IMR-90 (cell line): Measurements from ENCODE around the gene PYY. TPM values are rescaled to one million over a fixed set of nuclear protein-coding genes. Genes with fewer than 3 reads are reported as not detected.
A peak's percentile ranks its signal among the peaks of the same experiment; 100 is the strongest.

Source experiments
- ATAC-seq: fragments of 200-7000 bp; cut with Tn5 transposase; 2 replicates; pipeline ENCODE4 v1.9.1; 2020; ENCODE audit warnings: low read depth, mild to moderate bottlenecking, moderate library complexity
- BruUV-seq: library from RNA; stranded (reverse); fragments of 400-500 nt; replicated peaks from 2 replicates; lab custom pipeline; 2021; lab: Mats Ljungman, UMichigan
- CTCF ChIA-PET: fragments of 300-600 bp; formaldehyde crosslinking; extraction: SDS; loops from one replicate; lab custom pipeline; 2021; ENCODE audit warnings: antibody characterized with exemption; lab: Yijun Ruan, JAX
- POLR2A ChIA-PET: fragments of 300-600 bp; sonication (Branson Sonifier 250); formaldehyde crosslinking; loops from one replicate; lab custom pipeline; 2022; ENCODE audit warnings: antibody characterized with exemption; ENCODE audit not compliant: unreplicated experiment; lab: Charles Lee
- DNase-seq: peaks from one replicate; pipeline ENCODE4 v3.0.0; 2013
- H2AFZ ChIP-seq: replicated peaks from 2 replicates; pipeline ENCODE3; 2013; ENCODE audit warnings: low read length, mild to moderate bottlenecking; ENCODE audit not compliant: poor library complexity
- H2AK5ac ChIP-seq: 2 replicates; pipeline ENCODE4 v1.6.1; 2013; ENCODE audit warnings: low read depth, low read length, inconsistent platforms
- H2AK9ac ChIP-seq: replicated peaks from 2 replicates; pipeline ENCODE3; 2013; ENCODE audit warnings: mild to moderate bottlenecking, low read depth, low read length, moderate library complexity; ENCODE audit not compliant: poor library complexity
- H2BK120ac ChIP-seq: 2 replicates; pipeline ENCODE4 v1.6.1; 2013; ENCODE audit warnings: low read depth, low read length, inconsistent platforms
- H2BK15ac ChIP-seq: 3 replicates; pipeline ENCODE4 v1.6.1; 2013; ENCODE audit warnings: low read depth, low read length, inconsistent platforms
- H2BK20ac ChIP-seq: 2 replicates; pipeline ENCODE4 v1.6.1; 2013; ENCODE audit warnings: low read depth, mild to moderate bottlenecking, inconsistent platforms, low read length, moderate library complexity
- H2BK5ac ChIP-seq: 2 replicates; pipeline ENCODE4 v1.6.1; 2013; ENCODE audit warnings: mild to moderate bottlenecking, low read depth, low read length, inconsistent platforms; ENCODE audit not compliant: poor library complexity, severe bottlenecking
- H3K14ac ChIP-seq: replicated peaks from 2 replicates; pipeline ENCODE4 v1.6.1; 2013; ENCODE audit warnings: low read depth, low read length, inconsistent platforms
- H3K18ac ChIP-seq: 2 replicates; pipeline ENCODE4 v1.6.1; 2013; ENCODE audit warnings: low read depth, low read length, control low read depth
- H3K23ac ChIP-seq: 2 replicates; pipeline ENCODE4 v1.6.1; 2013; ENCODE audit warnings: low read depth, low read length, inconsistent platforms
- H3K27ac ChIP-seq: 2 replicates; pipeline ENCODE4 v1.5.1; 2013; ENCODE audit warnings: mild to moderate bottlenecking, control low read depth, low read length; ENCODE audit not compliant: insufficient read depth
- H3K27me3 ChIP-seq: 2 replicates; pipeline ENCODE4 v1.6.1; 2013; ENCODE audit warnings: low read length; ENCODE audit not compliant: control insufficient read depth, insufficient read depth
- H3K36me3 ChIP-seq: 2 replicates; pipeline ENCODE4 v1.6.1; 2013; ENCODE audit warnings: low read length, mixed read lengths; ENCODE audit not compliant: control insufficient read depth, insufficient read depth
- H3K4ac ChIP-seq: 2 replicates; pipeline ENCODE4 v1.6.1; 2013; ENCODE audit warnings: low read depth, low read length, inconsistent platforms
- H3K4me1 ChIP-seq: 2 replicates; pipeline ENCODE4 v1.6.1; 2013; ENCODE audit warnings: low read length, mixed read lengths; ENCODE audit not compliant: control insufficient read depth, insufficient read depth
- H3K4me2 ChIP-seq: 2 replicates; pipeline ENCODE4 v1.6.1; 2013; ENCODE audit warnings: low read depth, mild to moderate bottlenecking, control low read depth, low read length, moderate library complexity
- H3K4me3 ChIP-seq: 2 replicates; pipeline ENCODE4 v1.5.1; 2013; ENCODE audit warnings: low read depth, mild to moderate bottlenecking, control low read depth, low read length, moderate library complexity; ENCODE audit not compliant: insufficient read depth
- H3K56ac ChIP-seq: 2 replicates; pipeline ENCODE4 v1.6.1; 2013; ENCODE audit warnings: low read length, inconsistent platforms; ENCODE audit not compliant: insufficient read depth; ENCODE audit errors: extremely low read depth
- H3K79me1 ChIP-seq, 2 experiments: 2 replicates each; pipeline ENCODE4 v1.6.1; 2013; ENCODE audit warnings: low read length in 2 of 2, inconsistent platforms in 1 of 2, low read depth in 1 of 2
- H3K9ac ChIP-seq: 2 replicates; pipeline ENCODE4 v1.6.1; 2013; ENCODE audit warnings: low read depth, low read length, control low read depth
- H3K9me1 ChIP-seq: 2 replicates; pipeline ENCODE4 v1.6.1; 2013; ENCODE audit warnings: low read length, inconsistent platforms; ENCODE audit not compliant: insufficient read depth
- H3K9me3 ChIP-seq: 2 replicates; pipeline ENCODE4 v1.6.1; 2013; ENCODE audit warnings: low read length; ENCODE audit not compliant: control insufficient read depth, insufficient read depth
- H4K20me1 ChIP-seq: 2 replicates; pipeline ENCODE4 v1.6.1; 2013; ENCODE audit warnings: low read length, inconsistent platforms; ENCODE audit not compliant: insufficient read depth
- H4K5ac ChIP-seq: 2 replicates; pipeline ENCODE4 v1.6.1; 2013; ENCODE audit warnings: mild to moderate bottlenecking, low read depth, low read length, control low read depth
- H4K8ac ChIP-seq, 2 experiments: 2 replicates each; pipeline ENCODE4 v1.6.1; 2013; ENCODE audit warnings: low read depth in 2 of 2, low read length in 2 of 2, control low read depth in 1 of 2, inconsistent platforms in 1 of 2
- H4K91ac ChIP-seq: 2 replicates; pipeline ENCODE4 v1.6.1; 2013; ENCODE audit warnings: low read depth, low read length, inconsistent platforms; ENCODE audit not compliant: insufficient read depth
- BHLHE40 ChIP-seq: fragments of 150-350 bp; IDR thresholded peaks from 2 replicates; pipeline ENCODE4 v1.6.1; 2016; ENCODE audit warnings: mild to moderate bottlenecking, low read depth, low read length
- CEBPB ChIP-seq: IDR thresholded peaks from 2 replicates; pipeline ENCODE4 v1.6.1; 2012; ENCODE audit warnings: low read depth, low read length, improper control_type of control experiment
- CHD1 ChIP-seq: IDR thresholded peaks from 2 replicates; pipeline ENCODE4 v1.6.1; 2012; ENCODE audit warnings: low read depth, low read length, improper control_type of control experiment
- FOS ChIP-seq: fragments of 150-350 bp; IDR thresholded peaks from 2 replicates; pipeline ENCODE4 v1.6.1; 2016; ENCODE audit warnings: low read depth, low read length
- MXI1 ChIP-seq: IDR thresholded peaks from 2 replicates; pipeline ENCODE4 v1.6.1; 2012; ENCODE audit warnings: low read depth, mild to moderate bottlenecking, low read length, moderate library complexity, borderline replicate concordance
- NFE2L2 ChIP-seq: fragments of 150-350 bp; IDR thresholded peaks from 2 replicates; pipeline ENCODE4 v1.6.1; 2016; ENCODE audit warnings: low read depth, mild to moderate bottlenecking, low read length
- POLR2A ChIP-seq: IDR thresholded peaks from 2 replicates; pipeline ENCODE4 v1.6.1; 2012; ENCODE audit warnings: mild to moderate bottlenecking, low read depth, low read length
- RAD21 ChIP-seq: IDR thresholded peaks from 2 replicates; pipeline ENCODE4 v1.6.1; 2012; ENCODE audit warnings: low read length, improper control_type of control experiment
- RCOR1 ChIP-seq: IDR thresholded peaks from 2 replicates; pipeline ENCODE4 v1.6.1; 2012; ENCODE audit warnings: mild to moderate bottlenecking, low read length, improper control_type of control experiment; ENCODE audit not compliant: insufficient replicate concordance
- SMC3 ChIP-seq: fragments of 150-350 bp; IDR thresholded peaks from 2 replicates; pipeline ENCODE4 v1.6.1; 2016; ENCODE audit warnings: low read depth, mild to moderate bottlenecking, antibody characterized with exemption, low read length, moderate library complexity
- WGBS, 2 experiments: methylation state at CpG; one replicate each; pipeline versions ENCODE4 v1.1.5 to v1.1.7; 2013; ENCODE audit warnings: missing lambda C conversion rate in 2 of 2; ENCODE audit not compliant: insufficient read length in 1 of 2; ENCODE audit errors: extremely low coverage in 2 of 2; 5-methylcytosine and 5-hydroxymethylcytosine counted together
- dilution Hi-C: fragments of 300-500 bp; cut with HindIII; formaldehyde crosslinking; loops from one replicate; pipeline ENCODE4 v1.14.3; 2018; ENCODE audit warnings: low sequenced_read_pairs; ENCODE audit not compliant: unreplicated experiment
- in situ Hi-C: fragments of 300-500 bp; cut with MboI; formaldehyde crosslinking; loops from 3 replicates; pipeline ENCODE4 v1.14.3; 2019; ENCODE audit warnings: low sequenced_read_pairs, inconsistent platforms, mixed read lengths
- intact Hi-C: fragments of 100-400 bp; cut with micrococcal nuclease; formaldehyde crosslinking; loops from 2 replicates; pipeline ENCODE4 v1.10.0; 2022
- polyA plus RNA-seq, 3 experiments: library from polyadenylated mRNA; depleted of rRNA; stranded (reverse); fragments of >200 nt; gene quantifications; 2 replicates each; pipeline ENCODE4 v1.2.3, GENCODE V29; 2012; ENCODE audit warnings: low replicate concordance in 1 of 3
- total RNA-seq: library from RNA; depleted of rRNA; stranded (reverse); fragments of >200 nt; gene quantifications from 2 replicates; pipeline ENCODE4 v1.2.3, GENCODE V29; 2012
- TF ChIP-seq, protein P1 (sequence below): conservative IDR thresholded peaks from 2 replicates; pipeline ENCODE4 v1.5.1; 2012; ENCODE audit warnings: mild to moderate bottlenecking, low read depth, low read length, improper control_type of control experiment
- TF ChIP-seq, protein P2 (sequence below): fragments of 150-350 bp; IDR thresholded peaks from 2 replicates; pipeline ENCODE4 v1.6.1; 2016; ENCODE audit warnings: low read depth, mild to moderate bottlenecking, low read length, moderate library complexity, borderline replicate concordance
- TF ChIP-seq, protein P3 (sequence below): fragments of 150-350 bp; IDR thresholded peaks from 2 replicates; pipeline ENCODE4 v1.6.1; 2017; ENCODE audit warnings: mild to moderate bottlenecking, antibody characterized with exemption, low read length, low read depth

Gene PYY
- total and polyA plus RNA-seq, 2 of the 4 experiments (the other 2 are of a cell fraction) = not detected

DNA sequence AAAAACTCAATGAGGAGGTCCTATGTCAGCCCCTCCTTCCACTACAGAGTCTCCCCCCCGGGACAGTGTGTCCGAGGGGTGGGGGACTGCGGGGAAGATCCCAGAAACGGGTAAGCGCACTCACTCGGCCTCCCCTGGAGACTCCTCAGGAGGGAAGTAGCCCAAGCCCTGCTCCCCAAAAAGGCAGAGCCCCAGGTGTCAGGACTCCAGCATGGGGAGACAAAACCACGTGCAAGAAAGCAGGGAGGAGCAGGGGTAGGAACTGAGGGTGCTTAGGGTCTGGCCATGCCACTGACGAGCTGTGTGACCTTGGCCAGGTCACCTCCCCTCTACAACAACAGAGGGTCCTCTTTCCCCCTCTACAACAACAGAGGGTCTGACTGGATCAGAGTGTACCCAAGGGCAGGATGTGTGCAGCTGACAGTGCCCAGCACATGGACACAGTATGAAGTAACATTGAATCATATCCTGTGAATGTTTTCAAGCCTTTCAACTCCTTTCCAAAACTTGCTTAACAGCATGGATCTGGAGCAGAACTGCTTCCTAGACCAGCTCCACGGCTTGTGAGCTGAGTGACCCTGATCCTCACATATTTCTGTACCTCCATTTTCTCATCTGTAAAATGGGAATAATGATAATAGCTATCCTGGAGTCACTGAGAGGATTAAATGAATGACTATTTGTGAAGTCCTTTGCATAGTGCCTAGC lies 48.6 kb upstream of the PYY start:
- Histone ChIP-seq H3K79me1 (peaks cover 0 to 3% of the 10 kb centered on the region in 2 experiments; a peak in 1 of 4 replicates), H3K23ac (peak overlapping the region; percentile 49; the same call in 1 of the 2 replicates), H3K4me1 (peaks cover 8% of the 10 kb centered on the region), H4K91ac (peak overlapping the region; percentile 88), H3K9me1 (peaks cover 6% of the 10 kb centered on the region), H3K27me3 (peaks cover 3% of the 10 kb centered on the region; the same call in 1 of the 2 replicates), H3K9me3 (no peaks in the 10 kb centered on the region), H2BK20ac (peak overlapping the region; percentile 86), H2AK5ac (peak overlapping the region; percentile 81), H4K20me1 (no peaks in the 10 kb centered on the region), H3K27ac (no peak overlapping the region; the same call in 1 of the 2 replicates), H3K18ac (peak overlapping the region; percentile 45; the same call in 1 of the 2 replicates), H4K8ac (peak overlapping the region; percentile 21 to 86; a peak in 3 of 4 replicates), H3K9ac (no peak overlapping the region; the same call in 1 of the 2 replicates), H2BK120ac (peak overlapping the region; percentile 85), H2BK5ac (peak overlapping the region; percentile 46), H2BK15ac (0 out of 3 replicates have a peak overlapping the region, but pooled peaks have one; percentile 63), H4K5ac (peak overlapping the region; percentile 45; the same call in 1 of the 2 replicates), H3K14ac (peak overlapping the region; percentile 58), H3K4me3 (no peak overlapping the region), H3K4ac (peak overlapping the region; percentile 90), H3K56ac (no peak overlapping the region; the same call in 1 of the 2 replicates), H3K4me2 (no peak overlapping the region), H3K36me3 (no peaks in the 10 kb centered on the region), H2AFZ (peak overlapping the region; percentile 87), H2AK9ac (peak overlapping the region; percentile 18)
- BruUV-seq = no TSS peak
- peak; percentile 87 for DNase-seq
- 83% methylated on average over 2 of the region's 9 CpGs; no CpG with 5 or more reads in 1 of the 2 experiments for WGBS, 2 experiments
- intact Hi-C loops (no loop called here), dilution Hi-C loops (no loop called here), in situ Hi-C loops (loop anchor here (5.0 kb wide), 1 partner anchor 60 kb away; the partner anchor contains the start of gene PPY)
- ChIA-PET CTCF (interaction anchor here (0.6 kb wide), 1 partner anchor 549 kb away, joined by 3 read pairs; no protein-coding TSS in a partner anchor), POLR2A (interaction anchor here (0.9 kb wide), 1 partner anchor 49 kb away, joined by 8 read pairs; no protein-coding TSS in a partner anchor)
- no peak for ATAC-seq
- TF ChIP-seq MXI1 = peak; percentile 84; the same call in 1 of the 2 replicates
- no peak; the same call in 1 of the 2 replicates for TF ChIP-seq BHLHE40
- TF ChIP-seq, protein P1, sequence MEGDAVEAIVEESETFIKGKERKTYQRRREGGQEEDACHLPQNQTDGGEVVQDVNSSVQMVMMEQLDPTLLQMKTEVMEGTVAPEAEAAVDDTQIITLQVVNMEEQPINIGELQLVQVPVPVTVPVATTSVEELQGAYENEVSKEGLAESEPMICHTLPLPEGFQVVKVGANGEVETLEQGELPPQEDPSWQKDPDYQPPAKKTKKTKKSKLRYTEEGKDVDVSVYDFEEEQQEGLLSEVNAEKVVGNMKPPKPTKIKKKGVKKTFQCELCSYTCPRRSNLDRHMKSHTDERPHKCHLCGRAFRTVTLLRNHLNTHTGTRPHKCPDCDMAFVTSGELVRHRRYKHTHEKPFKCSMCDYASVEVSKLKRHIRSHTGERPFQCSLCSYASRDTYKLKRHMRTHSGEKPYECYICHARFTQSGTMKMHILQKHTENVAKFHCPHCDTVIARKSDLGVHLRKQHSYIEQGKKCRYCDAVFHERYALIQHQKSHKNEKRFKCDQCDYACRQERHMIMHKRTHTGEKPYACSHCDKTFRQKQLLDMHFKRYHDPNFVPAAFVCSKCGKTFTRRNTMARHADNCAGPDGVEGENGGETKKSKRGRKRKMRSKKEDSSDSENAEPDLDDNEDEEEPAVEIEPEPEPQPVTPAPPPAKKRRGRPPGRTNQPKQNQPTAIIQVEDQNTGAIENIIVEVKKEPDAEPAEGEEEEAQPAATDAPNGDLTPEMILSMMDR = no peak
- TF ChIP-seq, protein P2, sequence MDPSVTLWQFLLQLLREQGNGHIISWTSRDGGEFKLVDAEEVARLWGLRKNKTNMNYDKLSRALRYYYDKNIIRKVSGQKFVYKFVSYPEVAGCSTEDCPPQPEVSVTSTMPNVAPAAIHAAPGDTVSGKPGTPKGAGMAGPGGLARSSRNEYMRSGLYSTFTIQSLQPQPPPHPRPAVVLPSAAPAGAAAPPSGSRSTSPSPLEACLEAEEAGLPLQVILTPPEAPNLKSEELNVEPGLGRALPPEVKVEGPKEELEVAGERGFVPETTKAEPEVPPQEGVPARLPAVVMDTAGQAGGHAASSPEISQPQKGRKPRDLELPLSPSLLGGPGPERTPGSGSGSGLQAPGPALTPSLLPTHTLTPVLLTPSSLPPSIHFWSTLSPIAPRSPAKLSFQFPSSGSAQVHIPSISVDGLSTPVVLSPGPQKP = no peak
- no peak for TF ChIP-seq POLR2A
- TF ChIP-seq FOS = no peak
- TF ChIP-seq CEBPB = peak; percentile 89
- no peak for TF ChIP-seq RAD21
- no peak for TF ChIP-seq NFE2L2
- TF ChIP-seq, protein P3, sequence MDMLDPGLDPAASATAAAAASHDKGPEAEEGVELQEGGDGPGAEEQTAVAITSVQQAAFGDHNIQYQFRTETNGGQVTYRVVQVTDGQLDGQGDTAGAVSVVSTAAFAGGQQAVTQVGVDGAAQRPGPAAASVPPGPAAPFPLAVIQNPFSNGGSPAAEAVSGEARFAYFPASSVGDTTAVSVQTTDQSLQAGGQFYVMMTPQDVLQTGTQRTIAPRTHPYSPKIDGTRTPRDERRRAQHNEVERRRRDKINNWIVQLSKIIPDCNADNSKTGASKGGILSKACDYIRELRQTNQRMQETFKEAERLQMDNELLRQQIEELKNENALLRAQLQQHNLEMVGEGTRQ = peak; percentile 49; the same call in 1 of the 2 replicates
- TF ChIP-seq SMC3 = no peak
- peak; percentile 93 for TF ChIP-seq RCOR1
- TF ChIP-seq CHD1 = no peak
